Measurements from ENCODE around the gene UCP2. TPM values are rescaled to one million over a fixed set of nuclear protein-coding genes. Genes with fewer than 3 reads are reported as not detected.

UCP2 gene
- total and polyA plus RNA-seq, 10 of the 15 experiments (the other 5 are each of a cell fraction or from before 2014, with no cell fraction given) = 32.9 to 248 (median 154) TPM

DNA sequence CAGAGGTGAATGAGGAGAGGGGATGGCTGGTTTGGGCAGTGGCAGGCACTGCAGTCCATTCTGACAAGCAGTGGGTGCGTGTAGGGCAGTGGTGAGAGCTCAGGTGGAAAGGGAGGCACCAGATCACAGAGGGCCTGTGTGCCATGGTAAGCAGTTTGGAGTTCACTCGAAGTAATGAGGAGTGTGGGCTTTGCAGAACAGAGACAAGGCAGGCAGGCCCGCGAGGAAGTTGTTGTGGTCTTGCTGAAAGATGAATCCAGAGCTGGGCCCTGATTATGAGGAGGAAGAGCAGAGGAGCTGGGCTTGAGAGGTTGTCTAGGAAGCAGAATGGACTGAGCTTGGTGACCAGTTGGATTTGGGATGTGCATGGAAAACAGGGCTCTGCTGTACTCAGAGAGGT, 33.4 kb downstream of the UCP2 start (continued):
- TF ChIP-seq SKIL (IDR thresholded peaks at IDR 0.05; ENCODE audit: low read depth, poor library complexity, severe bottlenecking) = no peak
- TF ChIP-seq, protein P1, sequence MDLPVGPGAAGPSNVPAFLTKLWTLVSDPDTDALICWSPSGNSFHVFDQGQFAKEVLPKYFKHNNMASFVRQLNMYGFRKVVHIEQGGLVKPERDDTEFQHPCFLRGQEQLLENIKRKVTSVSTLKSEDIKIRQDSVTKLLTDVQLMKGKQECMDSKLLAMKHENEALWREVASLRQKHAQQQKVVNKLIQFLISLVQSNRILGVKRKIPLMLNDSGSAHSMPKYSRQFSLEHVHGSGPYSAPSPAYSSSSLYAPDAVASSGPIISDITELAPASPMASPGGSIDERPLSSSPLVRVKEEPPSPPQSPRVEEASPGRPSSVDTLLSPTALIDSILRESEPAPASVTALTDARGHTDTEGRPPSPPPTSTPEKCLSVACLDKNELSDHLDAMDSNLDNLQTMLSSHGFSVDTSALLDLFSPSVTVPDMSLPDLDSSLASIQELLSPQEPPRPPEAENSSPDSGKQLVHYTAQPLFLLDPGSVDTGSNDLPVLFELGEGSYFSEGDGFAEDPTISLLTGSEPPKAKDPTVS (IDR thresholded peaks at IDR 0.05; ENCODE audit: low read depth, low read length) = no peak
- no peak for TF ChIP-seq NFYA (IDR thresholded peaks at IDR 0.05; ENCODE audit: borderline replicate concordance, low read depth, low read length)
- no peak for TF ChIP-seq NR2C2 (IDR thresholded peaks at IDR 0.05; ENCODE audit: borderline replicate concordance, control insufficient read depth, insufficient read length, low read depth)
- no peak for TF ChIP-seq PRDM15 (CRISPR knock-in tag; IDR thresholded peaks at IDR 0.05)
- TF ChIP-seq CEBPB (IDR thresholded peaks at IDR 0.05; ENCODE audit: borderline replicate concordance in 1 of 2, low read depth in 2 of 2, low read length in 2 of 2) = no peak
- TF ChIP-seq, protein P2, sequence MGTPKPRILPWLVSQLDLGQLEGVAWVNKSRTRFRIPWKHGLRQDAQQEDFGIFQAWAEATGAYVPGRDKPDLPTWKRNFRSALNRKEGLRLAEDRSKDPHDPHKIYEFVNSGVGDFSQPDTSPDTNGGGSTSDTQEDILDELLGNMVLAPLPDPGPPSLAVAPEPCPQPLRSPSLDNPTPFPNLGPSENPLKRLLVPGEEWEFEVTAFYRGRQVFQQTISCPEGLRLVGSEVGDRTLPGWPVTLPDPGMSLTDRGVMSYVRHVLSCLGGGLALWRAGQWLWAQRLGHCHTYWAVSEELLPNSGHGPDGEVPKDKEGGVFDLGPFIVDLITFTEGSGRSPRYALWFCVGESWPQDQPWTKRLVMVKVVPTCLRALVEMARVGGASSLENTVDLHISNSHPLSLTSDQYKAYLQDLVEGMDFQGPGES (IDR thresholded peaks at IDR 0.05) = no peak
- TF ChIP-seq MLLT1 (IDR thresholded peaks at IDR 0.05) = no peak
- no peak for TF ChIP-seq SRF (IDR thresholded peaks at IDR 0.05; ENCODE audit: low read depth in 2 of 2, low read length in 2 of 2)

Measured in GM12878 (cell line).